Adrenal gland (tissue), 5 donors: ENCODE data around the gene STX8.
A peak's percentile ranks its signal among the peaks of the same experiment; 100 is the strongest.

Source experiments
- CTCF ChIP-seq, 6 experiments: fragments of 450-650 bp in 4 of 6; fragments of 200-600 bp in 2 of 6; sonication (generic) in 1 of 6; IDR thresholded peaks; 1 replicate in 5 of 6; 2 replicates in 1 of 6; pipeline versions ENCODE4 v1.5.1 to v1.8.0; 2016 to 2021; ENCODE audit warnings: antibody characterized with exemption in 6 of 6, mild to moderate bottlenecking in 2 of 6, moderate library complexity in 1 of 6
- POLR2A ChIP-seq, 2 donors: fragments of 450-650 bp; IDR thresholded peaks; one replicate each; pipeline ENCODE4 v1.6.1; 2017; ENCODE audit warnings: antibody characterized with exemption in 2 of 2, mild to moderate bottlenecking in 2 of 2, moderate library complexity in 1 of 2
- donor health status: DM: no; HTN: no; CAD: no.

GRCh38 chr17:9522074-9522473 is 53.5 kb downstream of the STX8 start:
- TF ChIP-seq CTCF (IDR thresholded peaks at IDR 0.05) (peak; percentile 21 to 67 (median 56)), POLR2A (IDR thresholded peaks at IDR 0.05) (no peak)
